Caco-2 (cell line): ENCODE measurements around the gene SSR3. TPM values are rescaled to one million over a fixed set of nuclear protein-coding genes. Genes with fewer than 3 reads are reported as not detected.

Experiments used
- Bru-seq: library from RNA; stranded (reverse); fragments of 400-500 nt; gene quantifications from one replicate; lab custom pipeline; 2021; lab: Mats Ljungman, UMichigan
- BruChase-seq, 2 experiments: library from RNA; stranded (reverse); fragments of 400-500 nt; gene quantifications; one replicate each; lab custom pipeline; 2021; lab: Mats Ljungman, UMichigan
- BruUV-seq: library from RNA; stranded (reverse); fragments of 400-500 nt; replicated peaks from 2 replicates; lab custom pipeline; 2021; lab: Mats Ljungman, UMichigan
- CTCF ChIA-PET: fragments of 300-600 bp; sonication (Branson Sonifier 250); formaldehyde crosslinking; loops from one replicate; lab custom pipeline; 2022; ENCODE audit warnings: antibody characterized with exemption; lab: Charles Lee
- POLR2A ChIA-PET: fragments of 300-600 bp; sonication (Branson Sonifier 250); formaldehyde crosslinking; loops from one replicate; lab custom pipeline; 2022; ENCODE audit warnings: antibody characterized with exemption; lab: Charles Lee
- DNase-seq, 2 experiments: peaks; one replicate each; pipeline versions ENCODE4 v3.0.0 to v3.0.0-alpha.2; 2020 to 2022
- H3K27me3 ChIP-seq: replicated peaks from 2 replicates; pipeline ENCODE4 v1.6.0; 2011; ENCODE audit warnings: low read length; ENCODE audit not compliant: control insufficient read depth, insufficient read depth
- H3K36me3 ChIP-seq: 2 replicates; pipeline ENCODE4 v1.5.1; 2011; ENCODE audit warnings: low read length; ENCODE audit not compliant: control insufficient read depth, insufficient read depth
- H3K4me1 ChIP-seq: fragments of 250-450 bp; sonication (Bioruptor Pico); 2 replicates; pipeline ENCODE4 v1.5.1; 2020; ENCODE audit warnings: mild to moderate bottlenecking
- H3K4me3 ChIP-seq: 2 replicates; pipeline ENCODE4 v1.5.1; 2011; ENCODE audit warnings: low read depth, mild to moderate bottlenecking, control low read depth, low read length
- H3K9me3 ChIP-seq: fragments of 250-450 bp; sonication (Bioruptor Pico); 2 replicates; pipeline ENCODE4 v1.5.1; 2020; ENCODE audit warnings: mild to moderate bottlenecking, moderate library complexity
- H3K27ac Mint-ChIP-seq: one replicate; pipeline ENCODE4 v1.8.0; 2022; ENCODE audit warnings: mixed read lengths; ENCODE audit not compliant: unreplicated experiment
- H3K27me3 Mint-ChIP-seq: one replicate; pipeline ENCODE4 v1.8.0; 2022; ENCODE audit warnings: mixed read lengths; ENCODE audit not compliant: insufficient read depth, unreplicated experiment
- H3K36me3 Mint-ChIP-seq: one replicate; pipeline ENCODE4 v1.8.0; 2022; ENCODE audit warnings: mild to moderate bottlenecking, mixed read lengths; ENCODE audit not compliant: insufficient read depth, unreplicated experiment
- H3K4me1 Mint-ChIP-seq: one replicate; pipeline ENCODE4 v1.8.0; 2022; ENCODE audit warnings: low read depth, mixed read lengths; ENCODE audit not compliant: unreplicated experiment
- H3K4me3 Mint-ChIP-seq: one replicate; pipeline ENCODE4 v1.8.0; 2022; ENCODE audit warnings: mild to moderate bottlenecking, moderate library complexity, mixed read lengths; ENCODE audit not compliant: unreplicated experiment
- H3K9me3 Mint-ChIP-seq: one replicate; pipeline ENCODE4 v1.8.0; 2022; ENCODE audit warnings: mixed read lengths; ENCODE audit not compliant: unreplicated experiment
- CTCF ChIP-seq, 2 experiments: fragments of 200-600 bp in 1 of 2; IDR thresholded peaks; 1 replicate in 1 of 2; 2 replicates in 1 of 2; pipeline versions ENCODE4 v1.5.1 to v1.8.0; 2011 to 2022; ENCODE audit warnings: antibody characterized with exemption in 1 of 2, control low read depth in 1 of 2, inconsistent platforms in 1 of 2, low read depth in 1 of 2, low read length in 1 of 2, mild to moderate bottlenecking in 1 of 2, moderate library complexity in 1 of 2; ENCODE audit not compliant: insufficient read depth in 1 of 2, severe bottlenecking in 1 of 2, unreplicated experiment in 1 of 2
- intact Hi-C: fragments of 100-400 bp; cut with micrococcal nuclease; formaldehyde crosslinking; loops from one replicate; pipeline ENCODE4 v1.10.0; 2022; ENCODE audit not compliant: unreplicated experiment
- long read RNA-seq: library from polyadenylated mRNA; stranded (forward); transcript quantifications from one replicate; pipeline ENCODE4 v2.0.0, GENCODE V29; 2022
- total RNA-seq: library from RNA; stranded (reverse); gene quantifications from 2 replicates; pipeline ENCODE4 v1.2.3, GENCODE V29; 2022

SSR3 gene
- total RNA-seq (177 and 186 TPM in 2 replicates), Bru-seq, nascent RNA (percentile 98 among the genes with signal in this experiment), BruChase-seq, experiment 1, labeled RNA remaining after a 2-hour chase (percentile 98 among the genes with signal in this experiment), BruChase-seq, experiment 2, labeled RNA remaining after a 6-hour chase (percentile 99 among the genes with signal in this experiment)
- long read RNA-seq, transcript SSR3-201 (5 exons, 3,716 nt), result major isoform, 128 of 147 reads
- long read RNA-seq, partial matches to known transcripts, result 2 of 147 reads
- long read RNA-seq, other reads (novel, unspliced or antisense), result 8 of 147 reads

- H3K27me3 ChIP-seq, result no peaks in the 10 kb centered on the region
- peak within 1 kb of the TSS; percentile 88 for H3K4me3 Mint-ChIP-seq
- intact Hi-C loops, result loop anchor here (1.0 to 5.0 kb wide), 4 partner anchors 20 to 532 kb away; partner anchors contain the start of gene TIPARP
- H3K36me3 Mint-ChIP-seq, result peaks cover 43% of the 10 kb centered on the region
- H3K9me3 ChIP-seq, result no peaks in the 10 kb centered on the region
- TF ChIP-seq CTCF (IDR thresholded peaks at IDR 0.05; ENCODE audit: insufficient read depth in 1 of 2, low read depth in 1 of 2, low read length in 1 of 2, severe bottlenecking in 1 of 2, unreplicated experiment in 1 of 2), result no peak
- no peaks in the 10 kb centered on the region; the same call in 1 of the 2 replicates for H3K36me3 ChIP-seq
- DNase-seq, result peak; percentile 99
- H3K27ac Mint-ChIP-seq, result peak within 1 kb of the TSS; percentile 81
- no peaks in the 10 kb centered on the region for H3K27me3 Mint-ChIP-seq
- no peaks in the 10 kb centered on the region for H3K9me3 Mint-ChIP-seq
- H3K4me1 Mint-ChIP-seq, result peaks cover 22% of the 10 kb centered on the region
- POLR2A ChIA-PET, result interaction anchor here (0.7 to 2.6 kb wide), 9 partner anchors 20 to 619 kb away, joined by 3 to 14 read pairs (median 5); partner anchors contain the start of genes CCNL1 and TIPARP
- peak within 1 kb of the TSS; percentile 99 for H3K4me3 ChIP-seq
- BruUV-seq, result no TSS peak
- CTCF ChIA-PET, result interaction anchor here (0.6 to 3.0 kb wide), 8 partner anchors 14 to 584 kb away, joined by 3 to 10 read pairs (median 4); partner anchors contain the start of gene TIPARP
- peaks cover 19% of the 10 kb centered on the region; the same call in 1 of the 2 replicates for H3K4me1 ChIP-seq
These were observed at the start of gene SSR3 for GRCh38 chr3:156554842-156555687. SSR3 (minus strand) TSS chr3:156555117; CDS start chr3:156555089, 28 bp downstream.

GRCh38 chr3:156604064-156604641 is 49.2 kb upstream of the SSR3 start:
- no peak for TF ChIP-seq CTCF (IDR thresholded peaks at IDR 0.05; ENCODE audit: insufficient read depth in 1 of 2, low read depth in 1 of 2, low read length in 1 of 2, severe bottlenecking in 1 of 2, unreplicated experiment in 1 of 2)
- ChIA-PET CTCF (no interaction called here), POLR2A (no interaction called here)
- no peaks in the 10 kb centered on the region for H3K27me3 Mint-ChIP-seq
- H3K27ac Mint-ChIP-seq, result no peak overlapping the region
- DNase-seq, result no peak
- peaks cover 6% of the 10 kb centered on the region for H3K4me1 Mint-ChIP-seq
- peaks cover 15% of the 10 kb centered on the region for H3K4me1 ChIP-seq
- no peak overlapping the region for H3K4me3 Mint-ChIP-seq
- H3K27me3 ChIP-seq, result no peaks in the 10 kb centered on the region
- no peaks in the 10 kb centered on the region for H3K36me3 ChIP-seq
- H3K9me3 Mint-ChIP-seq, result no peaks in the 10 kb centered on the region
- no peaks in the 10 kb centered on the region for H3K9me3 ChIP-seq
- no TSS peak for BruUV-seq
- no peaks in the 10 kb centered on the region for H3K36me3 Mint-ChIP-seq
- H3K4me3 ChIP-seq, result no peak overlapping the region
- intact Hi-C loops, result no loop called here
